ENCODE data around the gene ATP8B4.

GRCh38 chr15:49832511-49832910 is 286.5 kb downstream of the ATP8B4 start:
- TF ChIP-seq CTCF (conservative IDR thresholded peaks at IDR 0.05 in 1 of 2, IDR thresholded peaks at IDR 0.05 in 1 of 2; ENCODE audit: low read depth in 1 of 2, low read length in 2 of 2) (peak; percentile 7 to 27), EZH2 (IDR thresholded peaks at IDR 0.05; ENCODE audit: low read length, missing control alignments) (no peak)
